ENCODE results near the gene TEPSIN.

The TEPSIN gene

GRCh38 chr17:81252987-81253329 lies 14.1 kb upstream of the TEPSIN start:
- no peak for DNase-seq (ENCODE audit: low read depth, low spot score)

DNA sequence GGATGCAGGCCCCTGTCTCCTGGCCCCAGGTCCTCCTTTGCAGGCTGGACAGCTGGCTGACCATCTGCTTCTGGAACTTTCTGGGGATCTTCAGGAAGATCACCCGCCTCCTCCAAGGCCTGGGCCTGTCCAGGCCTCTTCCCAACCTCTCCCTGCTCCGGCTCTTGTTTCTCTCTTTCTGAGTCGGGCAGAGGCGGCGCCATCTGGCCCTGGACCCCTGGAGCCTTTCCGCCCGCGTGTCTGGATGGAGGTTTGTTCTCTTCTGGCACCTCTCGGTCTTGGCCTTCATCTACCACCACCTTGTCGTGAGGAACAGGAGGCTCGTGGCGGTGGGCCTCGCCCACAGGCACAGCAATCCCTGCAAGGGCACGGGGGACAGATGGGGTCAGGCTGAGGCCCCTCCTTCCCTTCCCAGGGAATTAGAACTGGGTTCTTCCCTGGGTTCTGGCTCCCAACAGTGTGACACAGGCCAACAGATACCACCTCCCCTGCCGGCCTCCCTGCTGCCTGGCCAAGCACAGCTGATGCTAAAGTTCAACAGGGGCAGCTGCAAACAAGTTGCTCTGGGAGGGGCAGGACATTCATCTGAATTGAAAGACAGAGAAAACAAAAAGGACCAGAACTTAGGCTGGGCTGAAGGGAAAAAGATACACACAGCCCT lies 13.6 kb upstream of the TEPSIN start:
- no peak for DNase-seq (ENCODE audit: low read depth, low spot score)
- H3K4me3 ChIP-seq (ENCODE audit: low read length), result no peak overlapping the region; the same call in 1 of the 2 replicates

More at GRCh38 chr17:81252987-81253329, 14.1 kb upstream of the TEPSIN start:
- no peak overlapping the region for H3K4me3 ChIP-seq (ENCODE audit: low read length)

DNA sequence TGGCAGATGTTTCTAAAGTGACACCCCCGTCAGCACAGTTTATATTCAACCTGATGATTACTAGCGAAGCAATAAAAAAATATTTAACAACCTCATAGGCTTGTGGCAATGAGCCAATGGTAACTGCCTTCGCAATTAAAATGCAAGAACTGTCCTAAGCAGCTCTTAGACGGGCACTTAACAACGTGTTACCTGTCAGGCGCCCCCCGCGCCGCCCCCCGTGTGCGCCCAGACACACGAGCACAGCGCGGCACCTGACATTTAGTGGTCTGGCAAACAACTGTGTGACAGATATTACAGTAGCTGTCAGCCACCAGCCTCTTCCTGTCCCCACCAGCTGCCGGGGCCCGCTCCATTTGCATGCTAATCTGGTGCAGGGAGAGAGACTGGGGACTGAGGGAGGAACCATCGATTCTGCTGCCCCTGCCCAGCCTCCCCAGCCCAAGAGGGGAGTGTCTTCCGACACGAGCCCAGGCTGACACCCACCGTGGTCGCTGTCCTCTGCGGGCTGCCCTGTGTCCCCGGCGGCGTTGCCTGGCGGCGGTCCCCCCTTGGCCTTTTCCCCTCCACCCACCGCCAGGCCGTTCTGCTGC lies 12.9 kb upstream of the TEPSIN start:
- DNase-seq (ENCODE audit: low read depth, low spot score), result peak; percentile 88
- H3K4me3 ChIP-seq (ENCODE audit: low read length), result peak overlapping the region; percentile 37

DNA sequence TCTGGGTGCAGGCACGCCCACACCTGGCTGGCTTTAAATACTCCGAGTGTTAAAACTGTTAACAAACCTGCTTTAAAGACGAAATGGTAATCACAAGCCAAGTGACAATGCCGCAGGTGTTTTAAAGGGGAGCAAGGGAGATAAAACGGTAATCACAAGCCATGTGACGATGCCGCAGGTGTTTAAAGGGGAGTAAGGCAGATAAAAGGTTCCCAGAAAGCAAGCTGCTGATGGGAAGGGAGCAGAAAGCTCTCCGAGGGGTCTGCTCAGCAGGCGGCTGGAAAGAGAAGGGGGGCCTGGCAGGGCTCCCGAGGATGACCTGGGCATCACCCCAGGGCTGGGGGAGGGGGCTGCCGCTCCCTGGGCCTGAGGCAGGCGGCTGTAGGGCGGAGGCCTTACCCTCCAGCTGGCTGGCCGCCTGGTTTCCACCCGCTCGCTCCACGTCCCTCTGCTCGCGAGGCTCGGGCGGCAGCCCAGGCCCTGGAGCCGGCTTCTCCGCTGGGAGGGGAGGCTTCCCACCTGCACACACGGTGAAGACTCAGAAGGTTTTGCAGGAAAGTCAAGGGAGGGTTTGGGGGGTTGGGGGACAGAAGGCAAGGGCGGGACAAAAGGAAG lies 12.3 kb upstream of the TEPSIN start:
- peak overlapping the region; percentile 37 for H3K4me3 ChIP-seq (ENCODE audit: low read length)
- DNase-seq (ENCODE audit: low read depth, low spot score), result peak; percentile 71

GRCh38 chr17:81250286-81251093 lies 11.6 kb upstream of the TEPSIN start:
- peak overlapping the region; percentile 37 for H3K4me3 ChIP-seq (ENCODE audit: low read length)
- DNase-seq (ENCODE audit: low read depth, low spot score), result no peak

DNA sequence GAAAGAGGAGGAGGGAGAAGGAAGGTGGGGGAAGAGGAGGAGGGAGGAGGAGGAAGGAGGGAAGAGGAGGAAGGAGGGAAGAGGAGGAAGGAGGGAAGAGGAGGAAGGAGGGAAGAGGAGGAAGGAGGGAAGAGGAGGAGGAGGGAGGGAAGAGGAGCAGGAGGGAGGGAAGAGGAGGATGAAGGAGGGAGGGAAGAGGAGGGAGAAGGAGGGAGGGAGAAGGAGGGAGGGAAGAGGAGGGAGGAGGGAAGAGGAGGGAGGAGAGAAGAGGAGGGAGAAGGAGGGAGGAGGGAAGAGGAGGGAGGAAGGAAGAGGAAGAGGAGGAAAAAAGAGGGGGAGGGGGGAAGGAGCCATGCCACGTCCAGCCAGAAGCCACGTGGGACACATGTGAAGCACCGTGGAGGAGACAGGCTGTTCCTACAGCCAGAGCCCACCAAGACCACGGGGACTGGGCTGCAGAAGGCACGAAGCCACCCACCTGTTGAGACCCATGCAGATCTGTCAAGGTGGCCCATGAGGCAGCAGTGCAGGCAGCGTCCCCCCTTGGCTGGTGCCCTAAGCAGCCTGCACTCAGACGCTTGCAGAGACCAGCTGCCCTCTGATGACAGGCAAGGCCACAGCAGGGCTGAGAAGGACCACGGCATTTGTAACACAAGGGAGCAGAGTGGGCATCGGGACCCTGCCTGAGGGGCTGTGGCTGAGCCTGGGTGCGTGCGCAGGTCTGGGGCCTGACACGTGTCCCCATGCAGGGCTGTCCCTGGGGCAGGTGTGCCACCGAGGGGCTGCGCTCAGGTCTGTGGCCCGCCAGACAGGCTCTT lies 10.6 kb upstream of the TEPSIN start:
- no peak for DNase-seq (ENCODE audit: low read depth, low spot score)
- no peak overlapping the region for H3K4me3 ChIP-seq (ENCODE audit: low read length)

DNA sequence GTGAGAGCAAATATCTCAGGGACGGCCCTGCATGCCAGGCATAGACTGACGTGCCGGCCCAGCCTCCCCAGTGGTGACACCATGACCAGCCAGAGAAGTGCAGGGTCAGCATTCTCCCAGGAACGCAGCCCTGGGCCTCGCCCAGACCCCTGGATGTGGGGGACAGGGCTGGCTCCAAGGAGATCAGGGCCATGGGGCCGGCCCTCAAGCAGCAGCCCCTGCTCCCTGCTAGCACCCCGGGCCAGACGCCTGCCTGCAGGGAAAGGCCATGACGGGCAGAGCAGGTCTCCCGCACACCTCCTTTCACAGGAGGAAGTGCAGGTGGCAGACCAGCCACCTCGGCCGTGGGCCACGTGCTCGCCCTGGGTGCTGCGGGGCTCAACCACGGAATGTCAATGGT lies 9.8 kb upstream of the TEPSIN start:
- DNase-seq (ENCODE audit: low read depth, low spot score), result no peak

DNA sequence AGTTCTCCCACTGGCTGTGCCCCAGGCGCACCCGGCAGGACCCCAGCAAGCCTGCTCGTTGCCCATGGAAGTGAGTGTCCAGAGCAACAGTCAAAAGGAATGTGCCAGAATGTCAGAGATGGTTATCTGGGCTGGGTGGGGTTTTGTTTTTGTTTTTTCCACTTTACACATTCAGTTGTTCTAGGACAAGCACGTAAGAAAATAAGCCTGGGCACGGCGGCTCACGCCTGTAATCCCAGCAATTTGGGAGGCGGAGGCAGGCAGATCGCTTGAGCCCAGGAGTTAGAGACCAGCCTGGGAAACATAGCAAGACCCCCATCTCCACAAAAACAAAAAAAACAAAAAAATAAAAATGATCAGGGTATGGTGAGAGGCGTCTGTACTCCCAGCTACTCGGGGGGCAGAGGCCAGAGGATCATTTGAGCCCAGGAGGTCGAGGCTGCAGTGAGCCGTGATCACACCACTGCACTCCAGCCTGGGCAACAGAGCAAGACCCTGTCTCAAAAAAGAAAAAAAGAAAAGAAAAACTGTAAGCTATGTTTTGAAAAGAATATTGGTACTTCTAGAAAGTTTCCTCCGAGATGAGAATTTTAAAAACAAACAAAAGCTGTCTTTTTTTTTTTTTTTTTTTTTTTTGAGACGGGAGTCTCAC lies 8.6 kb upstream of the TEPSIN start:
- DNase-seq (ENCODE audit: low read depth, low spot score), result no peak
- no peak overlapping the region for H3K4me3 ChIP-seq (ENCODE audit: low read length)

More for the DNA sequence above, 9.8 kb upstream of the TEPSIN start:
- H3K4me3 ChIP-seq (ENCODE audit: low read length), result no peak overlapping the region

DNA sequence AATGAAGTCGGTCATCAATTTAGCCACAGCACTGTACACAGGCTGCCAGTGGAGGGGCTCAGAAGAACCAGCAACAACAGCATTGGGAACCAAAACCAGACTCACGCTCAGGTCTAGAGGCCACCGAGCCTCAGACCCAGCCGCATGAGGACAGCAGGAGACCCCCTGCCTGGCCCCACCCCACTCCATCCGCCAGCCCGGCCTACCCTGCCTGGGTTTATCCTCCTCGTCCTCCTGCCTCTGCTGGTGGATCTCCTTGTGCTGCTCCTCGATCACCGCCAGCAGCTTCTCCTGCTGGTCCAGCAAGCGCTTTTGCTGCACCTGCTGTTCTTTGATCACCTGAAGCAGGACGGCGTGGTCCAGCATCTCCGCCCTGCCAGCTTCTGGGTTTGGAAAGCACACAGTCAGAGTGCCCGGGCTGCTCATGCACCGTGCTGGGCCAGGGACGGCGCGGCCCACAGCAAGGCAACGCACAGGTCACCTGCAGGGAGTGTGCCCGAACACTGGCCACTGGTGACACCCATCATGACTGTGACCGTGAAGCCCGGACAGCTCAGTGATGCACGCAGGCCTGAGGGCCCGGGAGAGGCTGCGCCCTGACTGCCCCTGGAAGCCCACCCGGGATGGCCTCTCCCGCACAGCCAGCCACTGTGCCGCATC lies 8.0 kb upstream of the TEPSIN start:
- DNase-seq (ENCODE audit: low read depth, low spot score), result no peak
- H3K4me3 ChIP-seq (ENCODE audit: low read length), result no peak overlapping the region

GRCh38 chr17:81246343-81246670 lies 7.5 kb upstream of the TEPSIN start:
- no peak overlapping the region for H3K4me3 ChIP-seq (ENCODE audit: low read length)
- DNase-seq (ENCODE audit: low read depth, low spot score), result no peak

- no peak overlapping the region for H3K4me3 ChIP-seq (ENCODE audit: low read length)
- no peak for DNase-seq (ENCODE audit: low read depth, low spot score)
Measured at GRCh38 chr17:81245665-81246342, 6.9 kb upstream of the TEPSIN start.

- no peak overlapping the region for H3K4me3 ChIP-seq (ENCODE audit: low read length)
- DNase-seq (ENCODE audit: low read depth, low spot score), result no peak
Measured at GRCh38 chr17:81245024-81245664, 6.3 kb upstream of the TEPSIN start.

DNA sequence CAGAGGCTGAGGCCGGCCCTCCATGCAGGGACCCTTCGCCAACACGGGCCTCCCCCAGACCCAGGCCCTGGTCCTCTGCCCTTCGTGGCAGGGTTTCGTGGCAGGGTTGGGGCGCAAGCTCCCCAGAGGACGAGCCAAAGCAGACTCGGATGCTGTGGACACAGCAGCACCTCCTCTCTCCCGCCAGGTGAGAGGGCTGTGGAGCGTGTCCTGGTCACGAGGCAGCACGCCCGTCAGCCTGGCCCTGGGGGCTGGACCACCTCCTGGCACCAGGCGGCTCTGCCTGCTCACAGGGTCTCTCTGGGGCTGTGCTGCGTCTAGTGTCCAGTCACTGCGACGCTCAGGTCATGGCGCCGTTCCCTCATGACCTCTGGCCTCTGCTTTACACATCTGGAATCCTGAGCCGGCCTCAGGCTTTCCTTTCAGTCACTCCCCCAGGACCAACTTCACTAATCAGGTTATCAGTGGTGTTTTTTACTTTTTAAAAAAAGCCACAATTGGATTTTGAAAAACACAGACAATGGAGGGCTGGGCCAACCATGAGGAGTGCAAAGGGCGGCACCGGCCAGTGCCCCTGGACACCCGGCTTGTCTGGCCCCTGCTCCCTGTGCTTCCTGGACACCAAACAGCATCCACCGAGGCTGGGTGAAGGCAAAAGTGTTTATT lies 5.6 kb upstream of the TEPSIN start:
- DNase-seq (ENCODE audit: low read depth, low spot score), result no peak
- H3K4me3 ChIP-seq (ENCODE audit: low read length), result no peak overlapping the region

GRCh38 chr17:81243333-81243664 lies 4.4 kb upstream of the TEPSIN start:
- DNase-seq (ENCODE audit: low read depth, low spot score), result no peak
- H3K4me3 ChIP-seq (ENCODE audit: low read length), result no peak overlapping the region

DNA sequence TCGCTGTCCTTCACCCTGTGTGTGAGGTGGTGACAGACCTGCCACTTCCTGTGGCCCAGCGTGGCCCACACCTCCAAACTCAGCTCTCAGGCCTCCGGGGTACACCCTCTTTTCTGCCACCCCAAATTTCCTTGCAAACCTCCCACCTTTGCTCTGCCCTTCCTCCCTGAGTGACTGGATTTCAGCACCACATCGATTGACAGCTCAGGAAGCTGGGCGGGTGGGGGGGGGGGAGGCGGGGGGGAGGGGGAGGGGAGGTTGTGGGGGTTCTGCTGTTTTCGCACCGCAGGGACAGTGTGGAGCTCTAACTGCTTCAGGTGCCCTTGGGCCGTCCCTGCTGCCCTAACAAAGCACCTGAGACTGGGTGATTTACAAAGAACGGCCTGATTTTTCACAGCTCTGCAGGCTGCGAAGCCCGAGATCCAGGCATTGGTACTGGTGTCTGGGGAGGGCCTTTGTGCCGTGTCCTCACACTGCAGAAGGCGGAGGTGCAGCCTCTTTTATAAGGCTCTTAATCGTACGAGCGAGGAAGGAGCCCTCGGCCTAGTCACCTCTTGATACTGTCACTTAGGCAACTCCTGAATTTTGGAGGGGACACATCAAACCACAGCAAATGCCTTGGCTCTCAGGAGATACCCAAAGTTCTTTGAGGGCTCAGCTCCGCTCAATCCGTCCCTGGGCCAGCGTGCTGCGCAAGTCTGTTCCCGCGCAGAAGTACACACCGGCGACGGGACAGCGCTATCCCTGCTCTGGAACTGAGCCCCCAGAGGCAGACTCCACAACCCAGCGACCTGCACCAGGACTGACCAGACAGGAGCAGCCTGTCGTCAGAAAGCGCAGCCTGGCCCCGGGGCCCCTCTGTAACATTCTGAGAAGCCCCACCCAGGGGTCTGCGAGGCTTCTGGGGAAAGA lies 3.8 kb upstream of the TEPSIN start:
- DNase-seq (ENCODE audit: low read depth, low spot score), result no peak
- no peak overlapping the region for H3K4me3 ChIP-seq (ENCODE audit: low read length)
